MM.1S (cell line): ENCODE results near the gene MSLN.

Experiments used
- DNase-seq: peaks from one replicate; pipeline ENCODE4 v3.0.0-alpha.2; 2015
- H2AFZ ChIP-seq: fragments of 300-600 bp; sonication (generic); 2 replicates; pipeline ENCODE4 v1.6.0; 2016; ENCODE audit warnings: antibody characterized with exemption, low read length
- H3F3A ChIP-seq: fragments of 300-600 bp; sonication (generic); 2 replicates; pipeline ENCODE4 v1.6.1; 2016; ENCODE audit warnings: mild to moderate bottlenecking, antibody characterized with exemption, low read length, moderate library complexity, mixed read lengths; ENCODE audit not compliant: insufficient read depth
- H3K27ac ChIP-seq: fragments of 300-600 bp; sonication (generic); 2 replicates; pipeline ENCODE4 v1.5.1; 2016; ENCODE audit warnings: mild to moderate bottlenecking, low read length
- H3K27me3 ChIP-seq: fragments of 300-600 bp; sonication (generic); replicated peaks from 2 replicates; pipeline ENCODE4 v1.6.0; 2016; ENCODE audit warnings: low read length; ENCODE audit not compliant: insufficient read depth
- H3K36me3 ChIP-seq: fragments of 300-600 bp; sonication (generic); replicated peaks from 2 replicates; pipeline ENCODE4 v1.6.1; 2016; ENCODE audit warnings: mild to moderate bottlenecking, low read length, mixed read lengths; ENCODE audit not compliant: insufficient read depth
- H3K4me1 ChIP-seq: fragments of 300-600 bp; sonication (generic); 2 replicates; pipeline ENCODE4 v1.6.1; 2016; ENCODE audit warnings: low read length, mixed read lengths
- H3K4me2 ChIP-seq: fragments of 300-600 bp; sonication (generic); 2 replicates; pipeline ENCODE4 v1.6.0; 2016; ENCODE audit warnings: low read depth, low read length
- H3K4me3 ChIP-seq: fragments of 300-600 bp; sonication (generic); 2 replicates; pipeline ENCODE4 v1.5.1; 2016; ENCODE audit warnings: low read length, mixed read lengths
- H3K79me2 ChIP-seq: fragments of 300-600 bp; sonication (generic); 2 replicates; pipeline ENCODE4 v1.6.1; 2016; ENCODE audit warnings: mixed run types, low read length, mixed read lengths
- H3K9ac ChIP-seq: fragments of 300-600 bp; sonication (generic); 2 replicates; pipeline ENCODE4 v1.6.1; 2016; ENCODE audit warnings: low read length, mixed read lengths
- H3K9me2 ChIP-seq: fragments of 300-600 bp; sonication (generic); replicated peaks from 2 replicates; pipeline ENCODE4 v1.6.1; 2016; ENCODE audit warnings: mild to moderate bottlenecking, low read length, mixed read lengths; ENCODE audit not compliant: insufficient read depth
- H3K9me3 ChIP-seq: fragments of 300-600 bp; sonication (generic); replicated peaks from 2 replicates; pipeline ENCODE4 v1.6.1; 2016; ENCODE audit warnings: mild to moderate bottlenecking, low read length, mixed read lengths; ENCODE audit not compliant: insufficient read depth
- H4K20me1 ChIP-seq: fragments of 300-600 bp; sonication (generic); 2 replicates; pipeline ENCODE4 v1.6.1; 2016; ENCODE audit warnings: mild to moderate bottlenecking, low read length, moderate library complexity, mixed read lengths; ENCODE audit not compliant: insufficient read depth
- CTCF ChIP-seq: fragments of 300-600 bp; sonication (generic); IDR thresholded peaks from 2 replicates; pipeline ENCODE4 v1.5.1; 2016; ENCODE audit warnings: antibody characterized with exemption, low read length, mixed read lengths
- EZH2 ChIP-seq: fragments of 300-600 bp; sonication (generic); optimal IDR thresholded peaks from 2 replicates; pipeline ENCODE3; 2017; ENCODE audit warnings: low read depth, mild to moderate bottlenecking, antibody characterized with exemption, low read length, mixed read lengths
- EZH2phosphoT487 ChIP-seq: fragments of 300-600 bp; sonication (generic); IDR thresholded peaks from 2 replicates; pipeline ENCODE4 v1.6.1; 2018; ENCODE audit warnings: antibody characterized with exemption, low read length

MSLN gene

GRCh38 chr16:776824-777223 lies 16.3 kb downstream of the MSLN start:
- no peak for DNase-seq

GRCh38 chr16:777826-778225 lies 17.3 kb downstream of the MSLN start:
- DNase-seq = no peak
- Histone ChIP-seq H3F3A (no peaks in the 10 kb centered on the region), H3K4me2 (no peak overlapping the region), H3K9me2 (no peaks in the 10 kb centered on the region), H4K20me1 (no peaks in the 10 kb centered on the region), H3K4me3 (no peak overlapping the region), H3K36me3 (no peaks in the 10 kb centered on the region), H3K9me3 (no peaks in the 10 kb centered on the region), H3K27ac (no peak overlapping the region), H2AFZ (no peak overlapping the region), H3K4me1 (no peaks in the 10 kb centered on the region), H3K9ac (no peak overlapping the region), H3K79me2 (no peaks in the 10 kb centered on the region), H3K27me3 (peaks cover 97% of the 10 kb centered on the region)
- peak; percentile 54 for TF ChIP-seq EZH2
- no peak for TF ChIP-seq EZH2phosphoT487

More at GRCh38 chr16:776824-777223, 16.3 kb downstream of the MSLN start:
- no peak overlapping the region for H2AFZ ChIP-seq
- no peaks in the 10 kb centered on the region for H3F3A ChIP-seq
- no peaks in the 10 kb centered on the region for H4K20me1 ChIP-seq
- peaks cover 93% of the 10 kb centered on the region for H3K27me3 ChIP-seq
- no peaks in the 10 kb centered on the region for H3K9me2 ChIP-seq
- no peak overlapping the region for H3K4me2 ChIP-seq
- no peaks in the 10 kb centered on the region for H3K9me3 ChIP-seq
- H3K79me2 ChIP-seq = no peaks in the 10 kb centered on the region
- H3K9ac ChIP-seq = no peak overlapping the region
- no peaks in the 10 kb centered on the region for H3K4me1 ChIP-seq
- no peak for TF ChIP-seq EZH2
- TF ChIP-seq CTCF = no peak
- TF ChIP-seq EZH2phosphoT487 = no peak
- H3K4me3 ChIP-seq = no peak overlapping the region
- no peaks in the 10 kb centered on the region for H3K36me3 ChIP-seq
- no peak overlapping the region for H3K27ac ChIP-seq

GRCh38 chr16:778447-778846 lies 17.9 kb downstream of the MSLN start:
- H3K9ac ChIP-seq = no peak overlapping the region
- no peaks in the 10 kb centered on the region for H3K79me2 ChIP-seq
- no peaks in the 10 kb centered on the region for H3K9me2 ChIP-seq
- no peaks in the 10 kb centered on the region for H3K4me1 ChIP-seq
- no peak overlapping the region for H2AFZ ChIP-seq
- no peak for DNase-seq
- TF ChIP-seq EZH2phosphoT487 (no peak), CTCF (no peak), EZH2 (no peak)
- H3K27me3 ChIP-seq = peaks cover 97% of the 10 kb centered on the region
- no peaks in the 10 kb centered on the region for H4K20me1 ChIP-seq
- no peak overlapping the region for H3K4me2 ChIP-seq
- H3F3A ChIP-seq = no peaks in the 10 kb centered on the region
- no peak overlapping the region for H3K27ac ChIP-seq
- no peaks in the 10 kb centered on the region for H3K36me3 ChIP-seq
- no peak overlapping the region for H3K4me3 ChIP-seq
- no peaks in the 10 kb centered on the region for H3K9me3 ChIP-seq

GRCh38 chr16:778909-779527 lies 18.5 kb downstream of the MSLN start:
- H3K27me3 ChIP-seq = peaks cover 92% of the 10 kb centered on the region
- DNase-seq = no peak
- no peaks in the 10 kb centered on the region for H3F3A ChIP-seq
- no peak overlapping the region for H3K4me2 ChIP-seq
- H3K4me3 ChIP-seq = no peak overlapping the region
- H3K9me2 ChIP-seq = no peaks in the 10 kb centered on the region
- no peaks in the 10 kb centered on the region for H3K79me2 ChIP-seq
- no peak overlapping the region for H2AFZ ChIP-seq
- no peaks in the 10 kb centered on the region for H3K9me3 ChIP-seq
- no peak overlapping the region for H3K9ac ChIP-seq
- no peak overlapping the region for H3K27ac ChIP-seq
- no peaks in the 10 kb centered on the region for H3K4me1 ChIP-seq
- no peaks in the 10 kb centered on the region for H3K36me3 ChIP-seq
- H4K20me1 ChIP-seq = no peaks in the 10 kb centered on the region
- no peak for TF ChIP-seq EZH2phosphoT487
- no peak for TF ChIP-seq EZH2
- TF ChIP-seq CTCF = no peak
